ENCODE measurements around the gene PISD. TPM values are rescaled to one million over a fixed set of nuclear protein-coding genes. Genes with fewer than 3 reads are reported as not detected.

The PISD gene
- total and polyA plus RNA-seq, 2 donors (not counting 3 experiments of a cell fraction or from before 2014, with no cell fraction given), result 53.4 to 58.0 TPM

DNA sequence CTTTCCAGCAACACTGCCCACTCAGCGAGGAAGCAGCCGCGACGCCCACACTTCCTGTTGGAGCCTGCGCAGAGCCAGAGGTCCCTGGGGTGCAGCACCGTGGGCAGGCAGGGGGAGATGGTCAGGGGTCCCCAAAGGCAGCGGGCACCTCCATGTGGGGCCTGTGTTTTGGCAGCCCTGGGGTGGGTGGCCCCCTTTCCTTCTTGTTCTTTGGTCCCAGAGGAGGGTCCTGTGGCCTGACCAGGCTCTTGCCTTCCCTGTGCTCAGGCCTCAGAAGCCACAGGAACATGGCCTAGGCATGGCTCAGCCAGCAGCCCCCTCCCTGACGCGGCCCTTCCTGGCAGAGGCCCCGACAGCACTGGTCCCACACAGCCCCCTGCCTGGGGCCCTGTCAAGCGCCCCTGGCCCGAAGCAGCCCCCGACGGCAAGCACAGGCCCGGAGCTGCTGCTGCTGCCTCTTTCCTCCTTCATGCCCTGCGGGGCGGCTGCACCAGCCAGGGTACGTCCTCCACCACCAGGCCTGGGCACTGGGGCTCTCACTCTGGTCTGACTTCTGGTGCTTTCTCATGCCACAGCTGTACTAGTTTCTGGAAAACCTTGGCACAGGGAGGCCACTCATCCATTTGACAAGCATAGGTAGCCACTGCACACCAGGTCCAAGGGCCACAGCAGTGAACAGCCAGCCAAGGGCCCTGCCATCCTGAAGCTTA is 47.1 kb downstream of the PISD start:
- peaks cover 6% of the 10 kb centered on the region for H3K4me1 ChIP-seq (ENCODE audit: control insufficient read depth, extremely low read depth, insufficient read depth, low read length)
- no peaks in the 10 kb centered on the region for H3K27me3 ChIP-seq (ENCODE audit: control insufficient read depth in 2 of 2, insufficient read depth in 2 of 2, low read length in 2 of 2)
- dilution Hi-C loops (cut with MboI; ENCODE audit: extremely low pct_ligation_motif_present, low sequenced_read_pairs) (no loop called here), intact Hi-C loops (cut with micrococcal nuclease) (no loop called here)
- no peaks in the 10 kb centered on the region for H3K9me1 ChIP-seq (replicated peaks; ENCODE audit: control insufficient read depth, extremely low read depth, insufficient read depth, low read length)
- POLR2A ChIA-PET, result interaction anchor here (1.0 kb wide), 1 partner anchor 13 kb away, joined by 3 read pairs; no protein-coding TSS in a partner anchor
- no peak overlapping the region for H3K27ac ChIP-seq (ENCODE audit: insufficient read depth, low read depth, low read length)
- no peak overlapping the region for H3K9ac ChIP-seq (replicated peaks; ENCODE audit: extremely low read depth, insufficient read depth, low read length)
- H2AFZ ChIP-seq (ENCODE audit: low read depth, low read length), result no peak overlapping the region
- FAIRE-seq (no peak), DNase-seq (ENCODE audit: low read depth, low spot score) (no peak)
- BruUV-seq (replicated peaks), result no TSS peak
- no peak overlapping the region for H3K4me2 ChIP-seq (ENCODE audit: insufficient read depth, low read length)
- H3K9me3 ChIP-seq (replicated peaks; ENCODE audit: control insufficient read depth, insufficient read depth, low read length), result no peaks in the 10 kb centered on the region
- peaks cover 2 to 21% of the 10 kb centered on the region in 2 experiments for H3K36me3 ChIP-seq (ENCODE audit: control insufficient read depth in 2 of 2, extremely low read depth in 1 of 2, insufficient read depth in 2 of 2, low read length in 2 of 2)
- TF ChIP-seq POLR2A (IDR thresholded peaks at IDR 0.05; ENCODE audit: low read depth, low read length) (no peak), MYC (IDR thresholded peaks at IDR 0.05; ENCODE audit: low read depth, low read length) (no peak), POLR2AphosphoS5 (IDR thresholded peaks at IDR 0.05; ENCODE audit: insufficient read depth, low read depth, low read length) (no peak), JUN (IDR thresholded peaks at IDR 0.05; ENCODE audit: borderline replicate concordance, insufficient read depth, insufficient read length, low read depth) (no peak), GATA2 (IDR thresholded peaks at IDR 0.05; ENCODE audit: insufficient read depth, insufficient read length, low read depth, low read length) (no peak)
- no peak overlapping the region for H3K4me3 ChIP-seq (replicated peaks in 1 of 3; ENCODE audit: insufficient read depth in 1 of 3, low read depth in 1 of 3, low read length in 3 of 3)
- no peaks in the 10 kb centered on the region for H3K79me2 ChIP-seq (ENCODE audit: control insufficient read depth, insufficient read depth, low read length)
- CTCF ChIA-PET, result interaction anchor here (0.6 to 2.4 kb wide), 4 partner anchors 15 to 163 kb away, joined by 3 to 8 read pairs (median 5); no protein-coding TSS in a partner anchor
- no peaks in the 10 kb centered on the region for H4K20me1 ChIP-seq (replicated peaks; ENCODE audit: control insufficient read depth, extremely low read depth, insufficient read depth, low read length)

DNA sequence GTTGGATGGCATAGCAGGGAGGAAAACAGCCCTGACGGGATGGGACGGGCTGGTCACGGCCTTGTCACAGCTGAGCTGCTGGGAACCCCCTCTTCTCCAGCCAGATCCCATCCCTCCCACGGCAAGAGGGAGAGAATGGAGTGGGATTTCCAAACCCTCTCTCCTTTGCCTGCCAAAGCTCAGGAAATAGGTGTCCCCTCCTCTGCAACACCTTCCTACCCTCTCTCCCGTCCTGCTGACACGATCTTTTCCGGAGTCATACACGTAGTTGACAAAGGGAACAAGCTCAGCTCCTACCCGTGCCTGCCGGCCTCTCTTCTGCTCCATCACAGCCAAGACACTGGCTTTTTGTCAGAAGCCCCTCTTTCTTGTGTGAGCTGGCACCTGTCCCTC is 48.1 kb downstream of the PISD start:
- intact Hi-C loops (cut with micrococcal nuclease), result no loop called here
- H3K79me2 ChIP-seq (ENCODE audit: control insufficient read depth, insufficient read depth, low read length), result no peaks in the 10 kb centered on the region
- BruUV-seq (replicated peaks), result no TSS peak
- H3K4me1 ChIP-seq (ENCODE audit: control insufficient read depth, extremely low read depth, insufficient read depth, low read length), result peaks cover 6% of the 10 kb centered on the region
- peaks cover 2 to 12% of the 10 kb centered on the region in 2 experiments for H3K36me3 ChIP-seq (ENCODE audit: control insufficient read depth in 2 of 2, extremely low read depth in 1 of 2, insufficient read depth in 2 of 2, low read length in 2 of 2)
- no peak overlapping the region for H2AFZ ChIP-seq (ENCODE audit: low read depth, low read length)
- dilution Hi-C loops (cut with MboI; ENCODE audit: extremely low pct_ligation_motif_present, low sequenced_read_pairs), result no loop called here
- H3K9me3 ChIP-seq (replicated peaks; ENCODE audit: control insufficient read depth, insufficient read depth, low read length), result no peaks in the 10 kb centered on the region
- POLR2A ChIA-PET, result interaction anchor here (1.0 kb wide), 1 partner anchor 14 kb away, joined by 3 read pairs; no protein-coding TSS in a partner anchor
- CTCF ChIA-PET, result interaction anchor here (0.6 to 2.4 kb wide), 6 partner anchors 10 to 57 kb away, joined by 3 to 8 read pairs (median 6); no protein-coding TSS in a partner anchor
- H4K20me1 ChIP-seq (replicated peaks; ENCODE audit: control insufficient read depth, extremely low read depth, insufficient read depth, low read length), result no peaks in the 10 kb centered on the region
- FAIRE-seq (no peak), DNase-seq (ENCODE audit: low read depth, low spot score) (no peak)
- H3K27ac ChIP-seq (ENCODE audit: insufficient read depth, low read depth, low read length), result no peak overlapping the region
- H3K9me1 ChIP-seq (replicated peaks; ENCODE audit: control insufficient read depth, extremely low read depth, insufficient read depth, low read length), result no peaks in the 10 kb centered on the region
- H3K9ac ChIP-seq (replicated peaks; ENCODE audit: extremely low read depth, insufficient read depth, low read length), result no peak overlapping the region
- H3K27me3 ChIP-seq (ENCODE audit: control insufficient read depth in 2 of 2, insufficient read depth in 2 of 2, low read length in 2 of 2), result no peaks in the 10 kb centered on the region
- no peak for TF ChIP-seq MYC (IDR thresholded peaks at IDR 0.05; ENCODE audit: low read depth, low read length)
- no peak for TF ChIP-seq GATA2 (IDR thresholded peaks at IDR 0.05; ENCODE audit: insufficient read depth, insufficient read length, low read depth, low read length)
- no peak for TF ChIP-seq CTCF (IDR thresholded peaks at IDR 0.05; ENCODE audit: extremely low read depth in 1 of 2, insufficient read depth in 1 of 2, low read depth in 1 of 2, low read length in 2 of 2)
- TF ChIP-seq, protein P1, sequence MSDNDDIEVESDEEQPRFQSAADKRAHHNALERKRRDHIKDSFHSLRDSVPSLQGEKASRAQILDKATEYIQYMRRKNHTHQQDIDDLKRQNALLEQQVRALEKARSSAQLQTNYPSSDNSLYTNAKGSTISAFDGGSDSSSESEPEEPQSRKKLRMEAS (IDR thresholded peaks at IDR 0.05; ENCODE audit: insufficient read depth, insufficient read length), result no peak
- no peak for TF ChIP-seq JUN (IDR thresholded peaks at IDR 0.05; ENCODE audit: borderline replicate concordance, insufficient read depth, insufficient read length, low read depth)
- TF ChIP-seq POLR2A (IDR thresholded peaks at IDR 0.05; ENCODE audit: low read depth, low read length), result no peak
- no peak for TF ChIP-seq FOS (IDR thresholded peaks at IDR 0.05; ENCODE audit: borderline replicate concordance, insufficient read depth, low read length)
- no peak for TF ChIP-seq POLR2AphosphoS5 (IDR thresholded peaks at IDR 0.05; ENCODE audit: insufficient read depth, low read depth, low read length)
- no peak overlapping the region for H3K4me2 ChIP-seq (ENCODE audit: insufficient read depth, low read length)
- no peak overlapping the region for H3K4me3 ChIP-seq (replicated peaks in 1 of 3; ENCODE audit: insufficient read depth in 1 of 3, low read depth in 1 of 3, low read length in 3 of 3)
